GM23338 (cell line): ENCODE results near the gene CFAP97D2. TPM values are rescaled to one million over a fixed set of nuclear protein-coding genes. Genes with fewer than 3 reads are reported as not detected.

Source experiments
- ATAC-seq: fragments of 200-7000 bp; cut with Tn5 transposase; 3 replicates; pipeline ENCODE4 v1.9.1; 2020
- DNase-seq: peaks from one replicate; pipeline ENCODE4 v3.0.0-alpha.2; 2015; ENCODE audit warnings: low spot score
- H2AFZ ChIP-seq: fragments of 200-600 bp; sonication (generic); 2 replicates; pipeline ENCODE4 v1.8.0; 2016; ENCODE audit warnings: antibody characterized with exemption, mild to moderate bottlenecking, moderate library complexity
- H3F3A ChIP-seq: fragments of 200-600 bp; sonication (generic); replicated peaks from 2 replicates; pipeline ENCODE4 v1.8.0; 2017; ENCODE audit warnings: antibody characterized with exemption, mixed run types, low read depth
- H3K27ac ChIP-seq: fragments of 200-600 bp; sonication (generic); 2 replicates; pipeline ENCODE4 v1.6.1; 2016; ENCODE audit warnings: low read depth
- H3K27me3 ChIP-seq: fragments of 200-600 bp; sonication (generic); 2 replicates; pipeline ENCODE4 v1.8.0; 2016; ENCODE audit warnings: mild to moderate bottlenecking, mixed run types, moderate library complexity; ENCODE audit not compliant: insufficient read depth
- H3K36me3 ChIP-seq: fragments of 200-600 bp; sonication (generic); 2 replicates; pipeline ENCODE4 v1.8.0; 2016; ENCODE audit warnings: mild to moderate bottlenecking; ENCODE audit not compliant: insufficient read depth
- H3K4me1 ChIP-seq: fragments of 200-600 bp; sonication (generic); 2 replicates; pipeline ENCODE4 v1.8.0; 2016; ENCODE audit warnings: mild to moderate bottlenecking, moderate library complexity; ENCODE audit not compliant: insufficient read depth
- H3K4me2 ChIP-seq: fragments of 200-600 bp; sonication (generic); 2 replicates; pipeline ENCODE4 v1.7.1; 2017; ENCODE audit warnings: mixed run types
- H3K4me3 ChIP-seq: fragments of 200-600 bp; sonication (generic); 2 replicates; pipeline ENCODE4 v1.6.1; 2016; ENCODE audit warnings: mixed run types
- H3K79me2 ChIP-seq: fragments of 200-600 bp; sonication (generic); replicated peaks from 2 replicates; pipeline ENCODE4 v1.8.0; 2017; ENCODE audit warnings: mild to moderate bottlenecking; ENCODE audit not compliant: insufficient read depth
- H3K9me2 ChIP-seq: fragments of 200-600 bp; sonication (generic); 2 replicates; pipeline ENCODE4 v1.8.0; 2017; ENCODE audit not compliant: insufficient read depth
- H4K20me1 ChIP-seq: fragments of 200-600 bp; sonication (generic); replicated peaks from 2 replicates; pipeline ENCODE4 v1.8.0; 2017; ENCODE audit warnings: mild to moderate bottlenecking; ENCODE audit not compliant: insufficient read depth
- H3K27ac Mint-ChIP-seq: 2 replicates; pipeline ENCODE4 v1.8.0; 2020; ENCODE audit warnings: inconsistent platforms, mild to moderate bottlenecking, moderate library complexity, mixed read lengths
- H3K27me3 Mint-ChIP-seq: 3 replicates; pipeline ENCODE4 v1.8.0; 2022; ENCODE audit warnings: low read depth, mild to moderate bottlenecking, moderate library complexity, mixed read lengths, inconsistent platforms; ENCODE audit not compliant: insufficient read depth, poor library complexity
- H3K36me3 Mint-ChIP-seq: 3 replicates; pipeline ENCODE4 v1.8.0; 2021; ENCODE audit warnings: low read depth, mild to moderate bottlenecking, inconsistent platforms, moderate library complexity, mixed read lengths
- H3K4me1 Mint-ChIP-seq: 3 replicates; pipeline ENCODE4 v1.8.0; 2020; ENCODE audit warnings: mild to moderate bottlenecking, inconsistent platforms, mixed read lengths
- H3K4me3 Mint-ChIP-seq: 3 replicates; pipeline ENCODE4 v1.8.0; 2021; ENCODE audit warnings: moderate library complexity, mild to moderate bottlenecking, inconsistent platforms, mixed read lengths
- H3K9me3 Mint-ChIP-seq: 3 replicates; pipeline ENCODE4 v1.8.0; 2020; ENCODE audit warnings: moderate library complexity, mild to moderate bottlenecking, inconsistent platforms, mixed read lengths
- CREB1 ChIP-seq: fragments of 250-450 bp; sonication (Bioruptor Pico); IDR thresholded peaks from 2 replicates; pipeline ENCODE4 v1.5.0; 2020; ENCODE audit warnings: low read depth, mild to moderate bottlenecking, moderate library complexity
- CTCF ChIP-seq, 2 experiments: fragments of 200-600 bp in 1 of 2; sonication (generic) in 1 of 2; conservative IDR thresholded peaks; 2 replicates each; pipeline versions ENCODE4 v1.5.1 to v1.6.1; 2016 to 2017; ENCODE audit warnings: antibody characterized with exemption in 2 of 2, low read depth in 2 of 2, mild to moderate bottlenecking in 2 of 2, moderate library complexity in 1 of 2
- ETS1 ChIP-seq: IDR thresholded peaks from 2 replicates; pipeline ENCODE4 v1.6.1; 2016; ENCODE audit warnings: antibody characterized with exemption
- EZH2phosphoT487 ChIP-seq: fragments of 200-600 bp; sonication (generic); IDR thresholded peaks from one replicate; pipeline ENCODE4 v1.8.1; 2018; ENCODE audit warnings: antibody characterized with exemption; ENCODE audit not compliant: unreplicated experiment
- JUNB ChIP-seq: IDR thresholded peaks from one replicate; pipeline ENCODE4 v1.6.1; 2016; ENCODE audit warnings: antibody characterized with exemption; ENCODE audit not compliant: unreplicated experiment
- POLR2AphosphoS5 ChIP-seq: IDR thresholded peaks from 2 replicates; pipeline ENCODE4 v1.6.1; 2016; ENCODE audit warnings: antibody characterized with exemption, low read depth
- REST ChIP-seq: IDR thresholded peaks from one replicate; pipeline ENCODE4 v1.6.1; 2018; ENCODE audit warnings: antibody characterized with exemption; ENCODE audit not compliant: unreplicated experiment
- STAT1 ChIP-seq: IDR thresholded peaks from one replicate; pipeline ENCODE4 v1.6.1; 2016; ENCODE audit warnings: antibody characterized with exemption; ENCODE audit not compliant: unreplicated experiment
- ZNF114 ChIP-seq: fragments of 250-450 bp; sonication (Bioruptor Pico); IDR thresholded peaks from 2 replicates; pipeline ENCODE4 v1.5.0; 2020; ENCODE audit warnings: mild to moderate bottlenecking, moderate library complexity
- ZNF331 ChIP-seq: fragments of 250-450 bp; sonication (Bioruptor Pico); IDR thresholded peaks from 2 replicates; pipeline ENCODE4 v1.5.0; 2020; ENCODE audit warnings: low read depth, mild to moderate bottlenecking, moderate library complexity
- polyA plus RNA-seq: library from polyadenylated mRNA; unstranded; fragments of >200 nt; fragmentation: Nextera tagmentation; extraction: Ambion mirVana; gene quantifications from 2 replicates; pipeline ENCODE4 v1.2.1, GENCODE V29; 2016
- total RNA-seq: library from RNA; depleted of rRNA; stranded (reverse); fragments of >200 nt; shearing (Covaris generic); gene quantifications from 2 replicates; pipeline ENCODE4 v1.2.3, GENCODE V29; 2014

Gene CFAP97D2
- total and polyA plus RNA-seq, 2 experiments from 2014 or later: not detected

- Histone ChIP-seq H3K79me2 (peaks cover 31% of the 10 kb centered on the region), H3F3A (no peaks in the 10 kb centered on the region; the same call in 1 of the 2 replicates), H3K27me3 (no peaks in the 10 kb centered on the region), H3K36me3 (peaks cover 20% of the 10 kb centered on the region), H3K4me2 (0 out of 2 replicates have a peak overlapping the region, but pooled peaks have one; percentile 3), H4K20me1 (peaks cover 9% of the 10 kb centered on the region), H2AFZ (no peak overlapping the region), H3K4me1 (peaks cover 28% of the 10 kb centered on the region), H3K9me2 (no peaks in the 10 kb centered on the region), H3K4me3 (peak overlapping the region; percentile 60; the same call in 1 of the 2 replicates), H3K27ac (no peak overlapping the region)
- Mint-ChIP-seq H3K4me1 (peaks cover 51% of the 10 kb centered on the region), H3K27ac (no peak overlapping the region), H3K9me3 (peaks cover 4% of the 10 kb centered on the region), H3K36me3 (peaks cover 36% of the 10 kb centered on the region), H3K4me3 (peak overlapping the region; percentile 93), H3K27me3 (peaks cover 11% of the 10 kb centered on the region)
- ATAC-seq: no peak
- TF ChIP-seq CREB1 (no peak), ZNF331 (CRISPR knock-in tag) (no peak)
- DNase-seq: peak; percentile 21
Observed at GRCh38 chr13:114234266-114234644, 55.2 kb downstream of the CFAP97D2 start.

GRCh38 chr13:114234645-114235421, 55.8 kb downstream of the CFAP97D2 start, which contains the start of gene CDC16:
CDC16 (plus strand) TSS chr13:114234897; CDS start chr13:114235085, 188 bp downstream.
- Mint-ChIP-seq H3K36me3 (peaks cover 42% of the 10 kb centered on the region), H3K4me1 (peaks cover 45% of the 10 kb centered on the region), H3K4me3 (peak within 1 kb of the TSS; percentile 93), H3K27ac (peak within 1 kb of the TSS; percentile 78), H3K9me3 (peaks cover 4% of the 10 kb centered on the region), H3K27me3 (peaks cover 7% of the 10 kb centered on the region)
- no peak within 1 kb of the TSS for H3K27ac ChIP-seq
- peaks cover 25% of the 10 kb centered on the region for H3K36me3 ChIP-seq
- 0 out of 2 replicates have a peak within 1 kb of the TSS, but pooled peaks have one; percentile 33 for H2AFZ ChIP-seq
- H3F3A ChIP-seq: no peaks in the 10 kb centered on the region; the same call in 1 of the 2 replicates
- peaks cover 36% of the 10 kb centered on the region for H3K79me2 ChIP-seq
- peak; percentile 97 for DNase-seq
- peaks cover 24% of the 10 kb centered on the region for H3K4me1 ChIP-seq
- H3K9me2 ChIP-seq: no peaks in the 10 kb centered on the region
- peaks cover 14% of the 10 kb centered on the region for H4K20me1 ChIP-seq
- peak within 1 kb of the TSS; percentile 60 for H3K4me3 ChIP-seq
- no peaks in the 10 kb centered on the region for H3K27me3 ChIP-seq
- H3K4me2 ChIP-seq: peak within 1 kb of the TSS; percentile 79
- peak; percentile 85 for ATAC-seq
- no peak for TF ChIP-seq REST
- TF ChIP-seq CTCF (conservative IDR thresholded peaks at IDR 0.05; ENCODE audit: low read depth in 2 of 2): no peak
- 0 out of 2 replicates have a peak, but pooled peaks have one; percentile 44 for TF ChIP-seq ZNF114
- TF ChIP-seq ETS1: peak; percentile 58; the same call in 1 of the 2 replicates
- TF ChIP-seq JUNB: no peak
- TF ChIP-seq ZNF331 (CRISPR knock-in tag): no peak
- TF ChIP-seq POLR2AphosphoS5: peak; percentile 68
- no peak for TF ChIP-seq EZH2phosphoT487
- no peak for TF ChIP-seq STAT1
- peak; percentile 59; the same call in 1 of the 2 replicates for TF ChIP-seq CREB1
